HEK293T (cell line): Measurements from ENCODE around the gene SP140L.

Experiments
- CTCF ChIA-PET: fragments of 350-600 bp; formaldehyde crosslinking; extraction: SDS; loops from one replicate; lab custom pipeline; 2021; ENCODE audit warnings: antibody characterized with exemption, inconsistent platforms; lab: Yijun Ruan, JAX
- POLR2A ChIA-PET: fragments of 350-600 bp; formaldehyde crosslinking; extraction: SDS; loops from one replicate; lab custom pipeline; 2020; ENCODE audit warnings: antibody characterized with exemption, inconsistent platforms; lab: Yijun Ruan, JAX
- DNase-seq: peaks from one replicate; pipeline ENCODE4 v3.0.0; 2012; ENCODE audit warnings: mixed read lengths; ENCODE audit errors: extremely low spot score
- ARNT ChIP-seq: fragments of 450-650 bp; IDR thresholded peaks from 2 replicates; pipeline ENCODE4 v1.6.1; 2017; ENCODE audit warnings: mild to moderate bottlenecking
- BHLHE40 ChIP-seq: fragments of 450-650 bp; IDR thresholded peaks from 2 replicates; pipeline ENCODE4 v1.6.1; 2016; ENCODE audit warnings: mild to moderate bottlenecking, moderate library complexity, borderline replicate concordance
- CTBP1 ChIP-seq: fragments of 450-650 bp; IDR thresholded peaks from 2 replicates; pipeline ENCODE4 v1.6.1; 2016; ENCODE audit warnings: borderline replicate concordance
- ELF4 ChIP-seq: fragments of 450-650 bp; IDR thresholded peaks from 2 replicates; pipeline ENCODE4 v1.6.1; 2017; ENCODE audit warnings: antibody characterized with exemption
- FOXA1 ChIP-seq: fragments of 450-650 bp; IDR thresholded peaks from 2 replicates; pipeline ENCODE4 v1.6.1; 2016; ENCODE audit warnings: mild to moderate bottlenecking
- FOXK2 ChIP-seq: fragments of 450-650 bp; IDR thresholded peaks from 2 replicates; pipeline ENCODE4 v1.6.1; 2016; ENCODE audit warnings: mild to moderate bottlenecking
- FOXM1 ChIP-seq: fragments of 450-650 bp; IDR thresholded peaks from 2 replicates; pipeline ENCODE4 v1.6.1; 2017; ENCODE audit warnings: mild to moderate bottlenecking, borderline replicate concordance
- HDGF ChIP-seq: fragments of 450-650 bp; IDR thresholded peaks from 2 replicates; pipeline ENCODE4 v1.6.1; 2017; ENCODE audit warnings: antibody characterized with exemption, borderline replicate concordance
- L3MBTL2 ChIP-seq: fragments of 450-650 bp; conservative IDR thresholded peaks from 2 replicates; pipeline ENCODE4 v1.6.1; 2016; ENCODE audit warnings: mild to moderate bottlenecking
- LEF1 ChIP-seq: fragments of 450-650 bp; IDR thresholded peaks from 2 replicates; pipeline ENCODE4 v1.6.1; 2017; ENCODE audit warnings: mild to moderate bottlenecking, borderline replicate concordance
- NFRKB ChIP-seq: fragments of 450-650 bp; IDR thresholded peaks from 2 replicates; pipeline ENCODE4 v1.6.1; 2016; ENCODE audit warnings: mild to moderate bottlenecking, moderate library complexity
- SP1 ChIP-seq: fragments of 450-650 bp; IDR thresholded peaks from 2 replicates; pipeline ENCODE4 v1.6.1; 2017
- SUZ12 ChIP-seq: fragments of 450-650 bp; IDR thresholded peaks from 2 replicates; pipeline ENCODE4 v1.6.1; 2016; ENCODE audit warnings: mild to moderate bottlenecking
- TARDBP ChIP-seq: fragments of 450-650 bp; IDR thresholded peaks from 2 replicates; pipeline ENCODE4 v1.6.1; 2016
- ZNF384 ChIP-seq: fragments of 450-650 bp; IDR thresholded peaks from 2 replicates; pipeline ENCODE4 v1.6.1; 2016
- TF ChIP-seq, protein P1 (sequence below): fragments of 450-650 bp; IDR thresholded peaks from 2 replicates; pipeline ENCODE4 v1.6.1; 2016

Gene SP140L

DNA sequence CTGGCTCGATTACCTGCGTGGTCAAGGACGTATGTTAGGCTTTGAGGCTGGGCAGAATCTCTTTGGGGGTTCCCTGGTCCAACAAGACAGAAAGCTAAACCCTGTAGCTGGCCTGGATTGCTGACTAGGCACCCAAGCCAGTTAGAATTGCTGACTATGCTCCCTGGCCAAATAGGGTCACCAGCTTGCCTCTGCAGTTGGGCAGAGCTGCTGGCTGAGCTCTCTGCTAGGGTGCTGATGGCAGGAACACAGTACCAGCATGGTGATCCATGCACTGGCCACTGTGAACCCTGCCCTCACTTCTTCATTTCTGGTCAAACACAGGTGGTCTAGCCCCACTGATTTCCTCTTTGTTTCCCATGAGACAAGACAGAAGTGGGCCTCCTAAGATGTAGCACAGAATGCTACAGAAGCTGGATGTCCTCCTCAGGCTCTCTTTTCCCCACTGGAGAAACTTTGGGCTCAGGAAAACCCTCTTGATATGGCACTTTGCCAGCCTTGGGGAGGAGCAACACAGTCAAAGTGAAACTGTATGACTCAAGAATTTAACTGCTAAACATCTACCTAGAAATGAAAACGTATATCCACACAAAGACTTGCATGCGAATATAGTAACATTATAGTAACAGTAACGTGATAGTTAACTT is 20.8 kb downstream of the SP140L start:
- no peak for DNase-seq
- TF ChIP-seq FOXK2 (no peak), ARNT (no peak), FOXM1 (no peak)
- CTCF ChIA-PET = no interaction called here
- POLR2A ChIA-PET = no interaction called here

DNA sequence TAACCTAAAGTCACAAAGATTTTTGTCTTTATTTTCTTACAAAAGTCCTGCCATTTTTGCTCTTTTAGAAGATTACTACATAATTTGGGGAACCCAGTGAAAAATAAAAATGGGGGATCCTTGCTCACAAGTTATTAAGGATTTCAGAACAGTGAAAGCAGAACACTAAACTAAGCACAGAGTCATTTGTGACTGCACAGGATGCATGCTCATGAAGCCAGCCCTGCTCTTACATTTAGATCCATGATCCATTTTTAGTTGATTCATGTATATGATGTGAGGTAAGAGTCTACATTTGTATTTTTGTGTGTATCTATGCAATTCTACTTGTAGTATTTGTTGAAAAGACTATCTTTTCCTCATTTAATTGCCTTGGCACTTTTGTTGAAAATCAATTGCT is 21.8 kb downstream of the SP140L start:
- ChIA-PET POLR2A (no interaction called here), CTCF (no interaction called here)
- no peak for DNase-seq
- TF ChIP-seq TARDBP (no peak), FOXM1 (no peak), ARNT (no peak), FOXK2 (no peak), SUZ12 (no peak), ZNF384 (no peak), BHLHE40 (no peak), HDGF (no peak), L3MBTL2 (no peak), NFRKB (no peak), LEF1 (no peak), SP1 (no peak), ELF4 (no peak), CTBP1 (no peak), FOXA1 (no peak)
- TF ChIP-seq, protein P1, sequence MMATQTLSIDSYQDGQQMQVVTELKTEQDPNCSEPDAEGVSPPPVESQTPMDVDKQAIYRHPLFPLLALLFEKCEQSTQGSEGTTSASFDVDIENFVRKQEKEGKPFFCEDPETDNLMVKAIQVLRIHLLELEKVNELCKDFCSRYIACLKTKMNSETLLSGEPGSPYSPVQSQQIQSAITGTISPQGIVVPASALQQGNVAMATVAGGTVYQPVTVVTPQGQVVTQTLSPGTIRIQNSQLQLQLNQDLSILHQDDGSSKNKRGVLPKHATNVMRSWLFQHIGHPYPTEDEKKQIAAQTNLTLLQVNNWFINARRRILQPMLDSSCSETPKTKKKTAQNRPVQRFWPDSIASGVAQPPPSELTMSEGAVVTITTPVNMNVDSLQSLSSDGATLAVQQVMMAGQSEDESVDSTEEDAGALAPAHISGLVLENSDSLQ = no peak

- CTCF ChIA-PET = no interaction called here
- no peak for DNase-seq
- TF ChIP-seq NFRKB (no peak), LEF1 (no peak), CTBP1 (no peak), SUZ12 (no peak)
- POLR2A ChIA-PET = no interaction called here
These were observed 29.1 kb downstream of the SP140L start for GRCh38 chr2:230356084-230356483.

DNA sequence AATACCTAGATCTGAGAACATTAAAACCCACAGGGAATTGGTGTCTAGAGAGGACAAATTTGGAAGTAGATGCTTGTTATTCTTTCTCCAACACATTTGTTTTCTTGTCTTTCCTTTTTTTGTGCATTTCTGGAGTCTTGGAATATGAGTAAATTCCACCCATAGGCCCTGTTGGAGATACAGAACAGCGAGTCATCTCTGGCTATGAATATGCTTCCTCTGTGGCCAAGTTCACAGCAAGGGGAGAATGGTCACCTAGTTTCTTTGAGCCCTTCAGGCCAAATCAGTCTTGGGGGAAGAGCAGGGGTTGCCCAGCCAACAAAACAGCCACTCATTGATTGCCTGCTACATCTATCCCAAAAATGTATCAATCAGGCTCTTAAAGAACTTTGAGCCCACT is 31.3 kb downstream of the SP140L start:
- no peak for TF ChIP-seq TARDBP
- TF ChIP-seq HDGF = no peak
- no peak for DNase-seq
- ChIA-PET POLR2A (no interaction called here), CTCF (no interaction called here)

DNA sequence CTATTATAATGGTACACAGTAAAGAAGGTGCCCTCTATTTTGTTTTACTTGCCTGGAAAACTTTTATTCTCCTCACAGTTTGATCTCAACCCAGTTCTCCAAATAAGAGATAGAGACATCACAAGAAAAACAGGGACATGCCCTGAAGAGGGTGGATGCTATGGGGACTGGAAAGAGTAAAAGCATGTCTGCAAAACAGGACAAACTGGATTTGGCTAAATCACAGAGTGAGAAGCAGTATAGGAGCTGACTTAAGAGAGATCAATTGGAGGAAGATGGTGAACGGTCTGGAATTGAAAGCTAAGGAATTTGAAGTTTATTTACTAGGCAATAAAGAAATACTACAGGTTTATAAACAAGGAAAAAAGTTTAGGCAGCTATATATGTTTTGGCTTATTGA is 33.0 kb downstream of the SP140L start:
- CTCF ChIA-PET = no interaction called here

GRCh38 chr2:230362030-230362691 is 35.2 kb downstream of the SP140L start:
- ChIA-PET CTCF (no interaction called here), POLR2A (no interaction called here)
- no peak for DNase-seq
- TF ChIP-seq NFRKB (no peak), FOXA1 (no peak), SUZ12 (no peak), CTBP1 (no peak), SP1 (no peak), LEF1 (no peak), BHLHE40 (no peak), HDGF (no peak)

More for the DNA sequence above, 33.0 kb downstream of the SP140L start:
- TF ChIP-seq SUZ12 (no peak), L3MBTL2 (no peak), SP1 (no peak), ARNT (no peak), ZNF384 (no peak), NFRKB (no peak), FOXK2 (no peak), FOXA1 (no peak), LEF1 (no peak), FOXM1 (no peak), TARDBP (no peak), CTBP1 (no peak), ELF4 (no peak), BHLHE40 (no peak)
- TF ChIP-seq, protein P1 = no peak
- DNase-seq = no peak
- POLR2A ChIA-PET = no interaction called here

GRCh38 chr2:230382108-230382507 is 55.1 kb downstream of the SP140L start:
- CTCF ChIA-PET = no interaction called here
- POLR2A ChIA-PET = no interaction called here
- no peak for DNase-seq
- no peak for TF ChIP-seq FOXM1
- no peak for TF ChIP-seq BHLHE40
- TF ChIP-seq ARNT = no peak
- TF ChIP-seq ZNF384 = no peak
- no peak for TF ChIP-seq SUZ12
- TF ChIP-seq HDGF = no peak
- TF ChIP-seq FOXA1 = no peak
